Uterus (tissue), 4 donors: Measurements from ENCODE around the gene PRUNE2. TPM values are rescaled to one million over a fixed set of nuclear protein-coding genes. Genes with fewer than 3 reads are reported as not detected.

Experiments
- DNase-seq, 2 donors: peaks; one replicate each; pipeline ENCODE4 v3.0.0-alpha.2; 2019 to 2020
- H3K27ac ChIP-seq, 2 donors: fragments of 200-600 bp; sonication (generic); 1 replicate in 1 of 2; 2 replicates in 1 of 2; pipeline ENCODE4 v1.5.1; 2016 to 2018
- H3K27me3 ChIP-seq, 2 donors: fragments of 200-600 bp; sonication (generic); one replicate each; pipeline ENCODE4 v1.5.1; 2018 to 2019; ENCODE audit warnings: control low read depth in 1 of 2
- H3K36me3 ChIP-seq, 2 donors: fragments of 200-600 bp; sonication (generic); one replicate each; pipeline ENCODE4 v1.5.1; 2019; ENCODE audit warnings: control low read depth in 1 of 2
- H3K4me1 ChIP-seq, 2 donors: fragments of 200-600 bp; sonication (generic); one replicate each; pipeline ENCODE4 v1.5.1; 2018 to 2019; ENCODE audit warnings: control low read depth in 1 of 2
- H3K4me3 ChIP-seq, 2 donors: fragments of 200-600 bp; sonication (generic); 1 replicate in 1 of 2; 2 replicates in 1 of 2; pipeline ENCODE4 v1.5.1; 2018 to 2019; ENCODE audit warnings: mild to moderate bottlenecking in 1 of 2
- H3K9me3 ChIP-seq, 2 donors: fragments of 200-600 bp; sonication (generic); one replicate each; pipeline ENCODE4 v1.5.1; 2019; ENCODE audit warnings: control low read depth in 1 of 2
- CTCF ChIP-seq, 4 experiments: fragments of 200-600 bp in 2 of 4; fragments of 450-650 bp in 2 of 4; sonication (generic) in 2 of 4; IDR thresholded peaks; one replicate each; pipeline ENCODE4 v1.5.1; 2016 to 2019; ENCODE audit warnings: antibody characterized with exemption in 4 of 4, mild to moderate bottlenecking in 2 of 4, moderate library complexity in 1 of 4
- POLR2A ChIP-seq, 2 donors: fragments of 450-650 bp; IDR thresholded peaks; one replicate each; pipeline ENCODE4 v1.6.1; 2016; ENCODE audit warnings: antibody characterized with exemption in 2 of 2, mild to moderate bottlenecking in 1 of 2, moderate library complexity in 1 of 2
- intact Hi-C: fragments of 100-400 bp; cut with DNase I; formaldehyde crosslinking; loops from one replicate; pipeline ENCODE4 v1.15.1; 2023; ENCODE audit warnings: low total_unique reads
- total RNA-seq, 4 donors: library from RNA; depleted of rRNA in 3 of 4; stranded (reverse); fragments of >200 nt in 3 of 4; gene quantifications; one replicate each; pipeline versions ENCODE4 v1.1.0 to v1.2.4, GENCODE V29; 2014 to 2023
- donor health status: DM: yes; HTN: yes; CAD: no.

Gene PRUNE2
- total RNA-seq, 4 donors from 2014 or later: 51.4 to 187 (median 97.1) TPM

- Histone ChIP-seq H3K4me1 (peaks cover 0 to 12% of the 10 kb centered on the region in 2 donors), H3K9me3 (no peaks in the 10 kb centered on the region), H3K4me3 (no peak overlapping the region), H3K27ac (peak overlapping the region; percentile 83 to 94), H3K36me3 (no peaks in the 10 kb centered on the region), H3K27me3 (no peaks in the 10 kb centered on the region)
- intact Hi-C loops: loop anchor here (10.0 kb wide), 1 partner anchor 84 kb away; the partner anchor contains the start of gene PRUNE2
- no peak for TF ChIP-seq POLR2A (IDR thresholded peaks at IDR 0.05)
- no peak for TF ChIP-seq CTCF (IDR thresholded peaks at IDR 0.05)
- no peak for DNase-seq
These were observed 85.5 kb downstream of the PRUNE2 start for GRCh38 chr9:76820431-76820830.

GRCh38 chr9:76818271-76818670, 87.6 kb downstream of the PRUNE2 start:
- peak; percentile 80 to 93 for DNase-seq
- intact Hi-C loops: no loop called here
- Histone ChIP-seq H3K36me3 (no peaks in the 10 kb centered on the region), H3K4me1 (peaks cover 0 to 12% of the 10 kb centered on the region in 2 donors), H3K4me3 (no peak overlapping the region), H3K27ac (peak overlapping the region; percentile 83 to 94), H3K27me3 (no peaks in the 10 kb centered on the region), H3K9me3 (no peaks in the 10 kb centered on the region)
- TF ChIP-seq POLR2A (IDR thresholded peaks at IDR 0.05): no peak
- no peak for TF ChIP-seq CTCF (IDR thresholded peaks at IDR 0.05)

- Histone ChIP-seq H3K36me3 (no peaks in the 10 kb centered on the region), H3K4me1 (peaks cover 0 to 12% of the 10 kb centered on the region in 2 donors), H3K4me3 (no peak overlapping the region), H3K9me3 (no peaks in the 10 kb centered on the region), H3K27me3 (no peaks in the 10 kb centered on the region), H3K27ac (peak overlapping the region; percentile 83 to 94)
- DNase-seq: no peak
- intact Hi-C loops: no loop called here
- no peak for TF ChIP-seq CTCF (IDR thresholded peaks at IDR 0.05)
- TF ChIP-seq POLR2A (IDR thresholded peaks at IDR 0.05): no peak
These were observed 88.4 kb downstream of the PRUNE2 start for GRCh38 chr9:76817489-76817888.

- intact Hi-C loops: no loop called here
- Histone ChIP-seq H3K4me3 (no peak overlapping the region), H3K27me3 (no peaks in the 10 kb centered on the region), H3K4me1 (peaks cover 0 to 3% of the 10 kb centered on the region in 2 donors), H3K27ac (no peak overlapping the region), H3K9me3 (no peaks in the 10 kb centered on the region), H3K36me3 (no peaks in the 10 kb centered on the region)
- no peak for DNase-seq
- TF ChIP-seq POLR2A (IDR thresholded peaks at IDR 0.05): no peak
- no peak for TF ChIP-seq CTCF (IDR thresholded peaks at IDR 0.05)
These were observed 93.3 kb downstream of the PRUNE2 start for GRCh38 chr9:76812591-76812990.

GRCh38 chr9:76810377-76810957, 95.4 kb downstream of the PRUNE2 start:
- peak in 1 of 2 donors; percentile 54 for DNase-seq
- H3K27ac ChIP-seq: no peak overlapping the region
- H3K4me3 ChIP-seq: no peak overlapping the region
- H3K4me1 ChIP-seq: no peaks in the 10 kb centered on the region
- TF ChIP-seq CTCF (IDR thresholded peaks at IDR 0.05) (peak; percentile 67 to 87 (median 76)), POLR2A (IDR thresholded peaks at IDR 0.05) (no peak)
- H3K9me3 ChIP-seq: no peaks in the 10 kb centered on the region
- intact Hi-C loops: no loop called here
- H3K36me3 ChIP-seq: no peaks in the 10 kb centered on the region
- H3K27me3 ChIP-seq: no peaks in the 10 kb centered on the region
